ENCODE data around the gene PNPT1. TPM values are rescaled to one million over a fixed set of nuclear protein-coding genes. Genes with fewer than 3 reads are reported as not detected.

The PNPT1 gene
- total and polyA plus RNA-seq, 4 experiments from 2014 or later: 21.9 to 29.2 (median 27.4) TPM

Other genes with a start within 250 kb of the PNPT1 start
- 10 to 100 TPM; 49.2 to 52.2 TPM for gene CFAP36, start 174.1 kb downstream of the PNPT1 start, total RNA-seq
- gene CFAP36, start 174.1 kb downstream of the PNPT1 start, polyA plus RNA-seq: 10 to 100 TPM; 47.0 to 52.9 TPM
- 100 to 1,000 TPM; 111 to 114 TPM for gene PPP4R3B, start 76.2 kb downstream of the PNPT1 start, total RNA-seq
- 10 to 100 TPM; 76.7 to 84.2 TPM for gene PPP4R3B, start 76.2 kb downstream of the PNPT1 start, polyA plus RNA-seq
- not detected for gene EFEMP1, start 229.9 kb upstream of the PNPT1 start, total RNA-seq
- not detected for gene EFEMP1, start 229.9 kb upstream of the PNPT1 start, polyA plus RNA-seq

All from CD4-positive, alpha-beta memory T cell (primary cell).